Measurements from ENCODE around the gene TBXAS1. TPM values are rescaled to one million over a fixed set of nuclear protein-coding genes. Genes with fewer than 3 reads are reported as not detected.

The TBXAS1 gene
- total RNA-seq, 1 experiment from 2014 or later = 2.3 TPM

DNA sequence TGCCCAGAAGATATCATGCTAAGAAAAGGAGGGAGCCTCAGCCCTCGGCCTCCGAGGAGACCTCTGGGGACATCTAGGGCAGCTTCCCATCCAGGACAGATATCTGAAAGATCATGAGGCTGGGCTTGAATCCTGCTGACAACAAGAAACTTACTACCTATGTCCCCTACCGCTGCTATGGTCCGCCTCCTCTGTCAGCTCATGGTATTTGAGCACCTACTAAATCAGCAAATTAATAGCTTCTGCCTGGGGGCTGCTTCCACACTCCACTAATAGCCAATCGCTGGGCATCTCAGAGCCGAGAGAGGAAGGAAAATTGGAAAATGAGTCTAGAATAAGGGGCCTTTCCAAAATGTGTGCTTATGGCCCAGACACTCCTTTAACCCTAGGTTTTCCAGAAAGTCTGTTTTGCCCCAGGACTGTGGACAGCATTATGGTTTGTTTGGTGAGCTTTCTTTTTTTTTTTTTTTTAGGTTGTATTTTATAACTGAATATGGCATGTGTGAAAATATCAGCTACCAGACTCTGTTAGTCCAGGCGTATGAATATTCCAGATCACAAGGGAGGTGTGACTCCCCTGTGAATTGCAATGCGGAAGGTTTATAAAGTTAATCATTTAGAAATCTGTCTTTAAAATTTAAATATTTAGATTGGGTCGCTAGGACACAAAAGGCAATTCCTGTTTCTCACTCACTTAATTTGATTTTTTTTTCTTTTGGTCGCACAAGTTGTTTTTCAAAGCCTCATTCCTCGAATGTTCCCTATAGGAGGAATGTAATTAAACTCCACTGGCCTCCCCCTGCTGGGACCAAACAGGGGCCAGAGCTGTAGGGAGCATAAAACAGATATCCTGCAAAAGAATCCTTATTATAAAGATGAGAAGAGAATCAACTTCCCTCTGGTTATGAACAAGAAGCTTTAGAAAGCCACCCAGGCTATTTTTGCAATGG is 144.3 kb downstream of the TBXAS1 start:
- peaks cover 73% of the 10 kb centered on the region for H3K4me1 Mint-ChIP-seq
- no peaks in the 10 kb centered on the region for H3K36me3 Mint-ChIP-seq
- ChIA-PET POLR2A (no interaction called here), CTCF (interaction anchor here (0.6 to 1.7 kb wide), 8 partner anchors 16 to 355 kb away, joined by 3 to 10 read pairs (median 4); partner anchors contain the start of gene HIPK2)
- TF ChIP-seq SMAD3 (CRISPR knock-in tag; IDR thresholded peaks at IDR 0.05; ENCODE audit: borderline replicate concordance) = no peak
- TF ChIP-seq RORB (CRISPR knock-in tag; IDR thresholded peaks at IDR 0.05) = no peak
- TF ChIP-seq, protein P1, sequence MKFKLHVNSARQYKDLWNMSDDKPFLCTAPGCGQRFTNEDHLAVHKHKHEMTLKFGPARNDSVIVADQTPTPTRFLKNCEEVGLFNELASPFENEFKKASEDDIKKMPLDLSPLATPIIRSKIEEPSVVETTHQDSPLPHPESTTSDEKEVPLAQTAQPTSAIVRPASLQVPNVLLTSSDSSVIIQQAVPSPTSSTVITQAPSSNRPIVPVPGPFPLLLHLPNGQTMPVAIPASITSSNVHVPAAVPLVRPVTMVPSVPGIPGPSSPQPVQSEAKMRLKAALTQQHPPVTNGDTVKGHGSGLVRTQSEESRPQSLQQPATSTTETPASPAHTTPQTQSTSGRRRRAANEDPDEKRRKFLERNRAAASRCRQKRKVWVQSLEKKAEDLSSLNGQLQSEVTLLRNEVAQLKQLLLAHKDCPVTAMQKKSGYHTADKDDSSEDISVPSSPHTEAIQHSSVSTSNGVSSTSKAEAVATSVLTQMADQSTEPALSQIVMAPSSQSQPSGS (CRISPR knock-in tag; IDR thresholded peaks at IDR 0.05; ENCODE audit: borderline replicate concordance, low read depth) = no peak
- no peak for TF ChIP-seq NR3C1 (CRISPR knock-in tag; conservative IDR thresholded peaks at IDR 0.05; ENCODE audit: low read depth)
- TF ChIP-seq GRHL2 (CRISPR knock-in tag; IDR thresholded peaks at IDR 0.05; ENCODE audit: insufficient replicate concordance, severe bottlenecking) = no peak
- TF ChIP-seq FOXP1 (CRISPR knock-in tag; IDR thresholded peaks at IDR 0.05; ENCODE audit: borderline replicate concordance) = no peak
- TF ChIP-seq PRRX2 (CRISPR knock-in tag; IDR thresholded peaks at IDR 0.05) = no peak
- TF ChIP-seq ZNF138 (CRISPR knock-in tag; conservative IDR thresholded peaks at IDR 0.05) = no peak
- TF ChIP-seq, protein P2, sequence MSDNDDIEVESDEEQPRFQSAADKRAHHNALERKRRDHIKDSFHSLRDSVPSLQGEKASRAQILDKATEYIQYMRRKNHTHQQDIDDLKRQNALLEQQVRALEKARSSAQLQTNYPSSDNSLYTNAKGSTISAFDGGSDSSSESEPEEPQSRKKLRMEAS (CRISPR knock-in tag; IDR thresholded peaks at IDR 0.05) = no peak
- no peak for TF ChIP-seq KAT7 (CRISPR knock-in tag; IDR thresholded peaks at IDR 0.05; ENCODE audit: borderline replicate concordance)
- TF ChIP-seq, protein P3, sequence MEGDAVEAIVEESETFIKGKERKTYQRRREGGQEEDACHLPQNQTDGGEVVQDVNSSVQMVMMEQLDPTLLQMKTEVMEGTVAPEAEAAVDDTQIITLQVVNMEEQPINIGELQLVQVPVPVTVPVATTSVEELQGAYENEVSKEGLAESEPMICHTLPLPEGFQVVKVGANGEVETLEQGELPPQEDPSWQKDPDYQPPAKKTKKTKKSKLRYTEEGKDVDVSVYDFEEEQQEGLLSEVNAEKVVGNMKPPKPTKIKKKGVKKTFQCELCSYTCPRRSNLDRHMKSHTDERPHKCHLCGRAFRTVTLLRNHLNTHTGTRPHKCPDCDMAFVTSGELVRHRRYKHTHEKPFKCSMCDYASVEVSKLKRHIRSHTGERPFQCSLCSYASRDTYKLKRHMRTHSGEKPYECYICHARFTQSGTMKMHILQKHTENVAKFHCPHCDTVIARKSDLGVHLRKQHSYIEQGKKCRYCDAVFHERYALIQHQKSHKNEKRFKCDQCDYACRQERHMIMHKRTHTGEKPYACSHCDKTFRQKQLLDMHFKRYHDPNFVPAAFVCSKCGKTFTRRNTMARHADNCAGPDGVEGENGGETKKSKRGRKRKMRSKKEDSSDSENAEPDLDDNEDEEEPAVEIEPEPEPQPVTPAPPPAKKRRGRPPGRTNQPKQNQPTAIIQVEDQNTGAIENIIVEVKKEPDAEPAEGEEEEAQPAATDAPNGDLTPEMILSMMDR (IDR thresholded peaks at IDR 0.05) = no peak
- TF ChIP-seq, protein P4, sequence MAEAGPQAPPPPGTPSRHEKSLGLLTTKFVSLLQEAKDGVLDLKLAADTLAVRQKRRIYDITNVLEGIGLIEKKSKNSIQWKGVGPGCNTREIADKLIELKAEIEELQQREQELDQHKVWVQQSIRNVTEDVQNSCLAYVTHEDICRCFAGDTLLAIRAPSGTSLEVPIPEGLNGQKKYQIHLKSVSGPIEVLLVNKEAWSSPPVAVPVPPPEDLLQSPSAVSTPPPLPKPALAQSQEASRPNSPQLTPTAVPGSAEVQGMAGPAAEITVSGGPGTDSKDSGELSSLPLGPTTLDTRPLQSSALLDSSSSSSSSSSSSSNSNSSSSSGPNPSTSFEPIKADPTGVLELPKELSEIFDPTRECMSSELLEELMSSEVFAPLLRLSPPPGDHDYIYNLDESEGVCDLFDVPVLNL (CRISPR knock-in tag; IDR thresholded peaks at IDR 0.05; ENCODE audit: borderline replicate concordance, low read depth) = no peak
- TF ChIP-seq GTF2I (CRISPR knock-in tag; conservative IDR thresholded peaks at IDR 0.05) = no peak
- TF ChIP-seq NR2C2 (CRISPR knock-in tag; IDR thresholded peaks at IDR 0.05) = no peak
- TF ChIP-seq ZNF416 (CRISPR knock-in tag; IDR thresholded peaks at IDR 0.05) = no peak
- TF ChIP-seq, protein P5, sequence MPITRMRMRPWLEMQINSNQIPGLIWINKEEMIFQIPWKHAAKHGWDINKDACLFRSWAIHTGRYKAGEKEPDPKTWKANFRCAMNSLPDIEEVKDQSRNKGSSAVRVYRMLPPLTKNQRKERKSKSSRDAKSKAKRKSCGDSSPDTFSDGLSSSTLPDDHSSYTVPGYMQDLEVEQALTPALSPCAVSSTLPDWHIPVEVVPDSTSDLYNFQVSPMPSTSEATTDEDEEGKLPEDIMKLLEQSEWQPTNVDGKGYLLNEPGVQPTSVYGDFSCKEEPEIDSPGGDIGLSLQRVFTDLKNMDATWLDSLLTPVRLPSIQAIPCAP (CRISPR knock-in tag; IDR thresholded peaks at IDR 0.05) = no peak
- TF ChIP-seq NFE2L1 (CRISPR knock-in tag; IDR thresholded peaks at IDR 0.05) = no peak
- TF ChIP-seq, protein P6, sequence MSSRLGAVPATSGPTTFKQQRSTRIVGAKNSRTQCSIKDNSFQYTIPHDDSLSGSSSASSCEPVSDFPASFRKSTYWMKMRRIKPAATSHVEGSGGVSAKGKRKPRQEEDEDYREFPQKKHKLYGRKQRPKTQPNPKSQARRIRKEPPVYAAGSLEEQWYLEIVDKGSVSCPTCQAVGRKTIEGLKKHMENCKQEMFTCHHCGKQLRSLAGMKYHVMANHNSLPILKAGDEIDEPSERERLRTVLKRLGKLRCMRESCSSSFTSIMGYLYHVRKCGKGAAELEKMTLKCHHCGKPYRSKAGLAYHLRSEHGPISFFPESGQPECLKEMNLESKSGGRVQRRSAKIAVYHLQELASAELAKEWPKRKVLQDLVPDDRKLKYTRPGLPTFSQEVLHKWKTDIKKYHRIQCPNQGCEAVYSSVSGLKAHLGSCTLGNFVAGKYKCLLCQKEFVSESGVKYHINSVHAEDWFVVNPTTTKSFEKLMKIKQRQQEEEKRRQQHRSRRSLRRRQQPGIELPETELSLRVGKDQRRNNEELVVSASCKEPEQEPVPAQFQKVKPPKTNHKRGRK (CRISPR knock-in tag; IDR thresholded peaks at IDR 0.05; ENCODE audit: borderline replicate concordance) = no peak
- H3K27ac Mint-ChIP-seq = no peak overlapping the region
- ATAC-seq (peak; percentile 7; the same call in 1 of the 2 replicates), DNase-seq (ENCODE audit: low spot score) (no peak)
- H3K9me3 Mint-ChIP-seq = no peaks in the 10 kb centered on the region
- peaks cover 25% of the 10 kb centered on the region for H3K27me3 Mint-ChIP-seq (ENCODE audit: low read depth)
- H3K4me3 Mint-ChIP-seq = no peak overlapping the region

Data from WTC11 (cell line).